IMR-90 (cell line): ENCODE results near the gene GNAT3. TPM values are rescaled to one million over a fixed set of nuclear protein-coding genes. Genes with fewer than 3 reads are reported as not detected.

Experiments
- ATAC-seq: fragments of 200-7000 bp; cut with Tn5 transposase; 2 replicates; pipeline ENCODE4 v1.9.1; 2020; ENCODE audit warnings: low read depth, mild to moderate bottlenecking, moderate library complexity
- BruUV-seq: library from RNA; stranded (reverse); fragments of 400-500 nt; replicated peaks from 2 replicates; lab custom pipeline; 2021; lab: Mats Ljungman, UMichigan
- CTCF ChIA-PET: fragments of 300-600 bp; formaldehyde crosslinking; extraction: SDS; loops from one replicate; lab custom pipeline; 2021; ENCODE audit warnings: antibody characterized with exemption; lab: Yijun Ruan, JAX
- POLR2A ChIA-PET: fragments of 300-600 bp; sonication (Branson Sonifier 250); formaldehyde crosslinking; loops from one replicate; lab custom pipeline; 2022; ENCODE audit warnings: antibody characterized with exemption; ENCODE audit not compliant: unreplicated experiment; lab: Charles Lee
- DNase-seq: peaks from one replicate; pipeline ENCODE4 v3.0.0; 2013
- H2AFZ ChIP-seq: replicated peaks from 2 replicates; pipeline ENCODE3; 2013; ENCODE audit warnings: low read length, mild to moderate bottlenecking; ENCODE audit not compliant: poor library complexity
- H2AK5ac ChIP-seq: 2 replicates; pipeline ENCODE4 v1.6.1; 2013; ENCODE audit warnings: low read depth, low read length, inconsistent platforms
- H2AK9ac ChIP-seq: replicated peaks from 2 replicates; pipeline ENCODE3; 2013; ENCODE audit warnings: mild to moderate bottlenecking, low read depth, low read length, moderate library complexity; ENCODE audit not compliant: poor library complexity
- H2BK120ac ChIP-seq: 2 replicates; pipeline ENCODE4 v1.6.1; 2013; ENCODE audit warnings: low read depth, low read length, inconsistent platforms
- H2BK15ac ChIP-seq: 3 replicates; pipeline ENCODE4 v1.6.1; 2013; ENCODE audit warnings: low read depth, low read length, inconsistent platforms
- H2BK20ac ChIP-seq: 2 replicates; pipeline ENCODE4 v1.6.1; 2013; ENCODE audit warnings: low read depth, mild to moderate bottlenecking, inconsistent platforms, low read length, moderate library complexity
- H2BK5ac ChIP-seq: 2 replicates; pipeline ENCODE4 v1.6.1; 2013; ENCODE audit warnings: mild to moderate bottlenecking, low read depth, low read length, inconsistent platforms; ENCODE audit not compliant: poor library complexity, severe bottlenecking
- H3K14ac ChIP-seq: replicated peaks from 2 replicates; pipeline ENCODE4 v1.6.1; 2013; ENCODE audit warnings: low read depth, low read length, inconsistent platforms
- H3K18ac ChIP-seq: 2 replicates; pipeline ENCODE4 v1.6.1; 2013; ENCODE audit warnings: low read depth, low read length, control low read depth
- H3K23ac ChIP-seq: 2 replicates; pipeline ENCODE4 v1.6.1; 2013; ENCODE audit warnings: low read depth, low read length, inconsistent platforms
- H3K27ac ChIP-seq: 2 replicates; pipeline ENCODE4 v1.5.1; 2013; ENCODE audit warnings: mild to moderate bottlenecking, control low read depth, low read length; ENCODE audit not compliant: insufficient read depth
- H3K27me3 ChIP-seq: 2 replicates; pipeline ENCODE4 v1.6.1; 2013; ENCODE audit warnings: low read length; ENCODE audit not compliant: control insufficient read depth, insufficient read depth
- H3K36me3 ChIP-seq: 2 replicates; pipeline ENCODE4 v1.6.1; 2013; ENCODE audit warnings: low read length, mixed read lengths; ENCODE audit not compliant: control insufficient read depth, insufficient read depth
- H3K4ac ChIP-seq: 2 replicates; pipeline ENCODE4 v1.6.1; 2013; ENCODE audit warnings: low read depth, low read length, inconsistent platforms
- H3K4me1 ChIP-seq: 2 replicates; pipeline ENCODE4 v1.6.1; 2013; ENCODE audit warnings: low read length, mixed read lengths; ENCODE audit not compliant: control insufficient read depth, insufficient read depth
- H3K4me2 ChIP-seq: 2 replicates; pipeline ENCODE4 v1.6.1; 2013; ENCODE audit warnings: low read depth, mild to moderate bottlenecking, control low read depth, low read length, moderate library complexity
- H3K4me3 ChIP-seq: 2 replicates; pipeline ENCODE4 v1.5.1; 2013; ENCODE audit warnings: low read depth, mild to moderate bottlenecking, control low read depth, low read length, moderate library complexity; ENCODE audit not compliant: insufficient read depth
- H3K56ac ChIP-seq: 2 replicates; pipeline ENCODE4 v1.6.1; 2013; ENCODE audit warnings: low read length, inconsistent platforms; ENCODE audit not compliant: insufficient read depth; ENCODE audit errors: extremely low read depth
- H3K79me1 ChIP-seq, 2 experiments: 2 replicates each; pipeline ENCODE4 v1.6.1; 2013; ENCODE audit warnings: low read length in 2 of 2, inconsistent platforms in 1 of 2, low read depth in 1 of 2
- H3K9ac ChIP-seq: 2 replicates; pipeline ENCODE4 v1.6.1; 2013; ENCODE audit warnings: low read depth, low read length, control low read depth
- H3K9me1 ChIP-seq: 2 replicates; pipeline ENCODE4 v1.6.1; 2013; ENCODE audit warnings: low read length, inconsistent platforms; ENCODE audit not compliant: insufficient read depth
- H3K9me3 ChIP-seq: 2 replicates; pipeline ENCODE4 v1.6.1; 2013; ENCODE audit warnings: low read length; ENCODE audit not compliant: control insufficient read depth, insufficient read depth
- H4K20me1 ChIP-seq: 2 replicates; pipeline ENCODE4 v1.6.1; 2013; ENCODE audit warnings: low read length, inconsistent platforms; ENCODE audit not compliant: insufficient read depth
- H4K5ac ChIP-seq: 2 replicates; pipeline ENCODE4 v1.6.1; 2013; ENCODE audit warnings: mild to moderate bottlenecking, low read depth, low read length, control low read depth
- H4K8ac ChIP-seq, 2 experiments: 2 replicates each; pipeline ENCODE4 v1.6.1; 2013; ENCODE audit warnings: low read depth in 2 of 2, low read length in 2 of 2, control low read depth in 1 of 2, inconsistent platforms in 1 of 2
- H4K91ac ChIP-seq: 2 replicates; pipeline ENCODE4 v1.6.1; 2013; ENCODE audit warnings: low read depth, low read length, inconsistent platforms; ENCODE audit not compliant: insufficient read depth
- FOS ChIP-seq: fragments of 150-350 bp; IDR thresholded peaks from 2 replicates; pipeline ENCODE4 v1.6.1; 2016; ENCODE audit warnings: low read depth, low read length
- MAFK ChIP-seq: IDR thresholded peaks from 2 replicates; pipeline ENCODE4 v1.6.1; 2012; ENCODE audit warnings: low read depth, low read length, improper control_type of control experiment
- RFX5 ChIP-seq: IDR thresholded peaks from 2 replicates; pipeline ENCODE4 v1.8.0; 2012; ENCODE audit warnings: low read depth, mild to moderate bottlenecking, low read length, moderate library complexity
- WGBS, 2 experiments: methylation state at CpG; one replicate each; pipeline versions ENCODE4 v1.1.5 to v1.1.7; 2013; ENCODE audit warnings: missing lambda C conversion rate in 2 of 2; ENCODE audit not compliant: insufficient read length in 1 of 2; ENCODE audit errors: extremely low coverage in 2 of 2; 5-methylcytosine and 5-hydroxymethylcytosine counted together
- dilution Hi-C: fragments of 300-500 bp; cut with HindIII; formaldehyde crosslinking; loops from one replicate; pipeline ENCODE4 v1.14.3; 2018; ENCODE audit warnings: low sequenced_read_pairs; ENCODE audit not compliant: unreplicated experiment
- in situ Hi-C: fragments of 300-500 bp; cut with MboI; formaldehyde crosslinking; loops from 3 replicates; pipeline ENCODE4 v1.14.3; 2019; ENCODE audit warnings: low sequenced_read_pairs, inconsistent platforms, mixed read lengths
- intact Hi-C: fragments of 100-400 bp; cut with micrococcal nuclease; formaldehyde crosslinking; loops from 2 replicates; pipeline ENCODE4 v1.10.0; 2022
- polyA plus RNA-seq, 3 experiments: library from polyadenylated mRNA; depleted of rRNA; stranded (reverse); fragments of >200 nt; gene quantifications; 2 replicates each; pipeline ENCODE4 v1.2.3, GENCODE V29; 2012; ENCODE audit warnings: low replicate concordance in 1 of 3
- total RNA-seq: library from RNA; depleted of rRNA; stranded (reverse); fragments of >200 nt; gene quantifications from 2 replicates; pipeline ENCODE4 v1.2.3, GENCODE V29; 2012

Gene GNAT3
- total and polyA plus RNA-seq, 2 of the 4 experiments (the other 2 are of a cell fraction), result not detected

DNA sequence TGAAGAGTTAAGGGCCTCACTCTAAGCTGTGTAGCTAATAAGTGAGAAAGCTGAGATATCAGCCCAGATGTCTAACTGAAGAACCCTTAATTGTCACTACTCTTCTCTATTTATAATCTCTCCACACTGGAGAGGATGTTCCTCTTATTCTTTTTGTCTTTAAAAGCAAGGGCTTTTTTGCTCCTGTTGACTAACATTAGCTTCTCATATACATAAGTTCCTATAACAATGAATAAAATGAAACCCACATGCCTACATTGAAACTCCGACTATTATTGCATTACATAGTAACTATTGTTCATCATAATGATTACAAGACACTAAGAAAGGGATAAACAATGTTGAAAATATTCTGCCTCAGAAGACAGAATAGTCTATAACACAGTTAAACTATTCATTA, 67.1 kb downstream of the GNAT3 start:
- H3K14ac ChIP-seq, result no peak overlapping the region
- H3K56ac ChIP-seq, result no peak overlapping the region
- H3K9ac ChIP-seq, result no peak overlapping the region
- no peaks in the 10 kb centered on the region for H3K27me3 ChIP-seq
- CTCF ChIA-PET, result interaction anchor here (1.8 kb wide), 1 partner anchor 17 kb away, joined by 5 read pairs; no protein-coding TSS in a partner anchor
- H3K4me1 ChIP-seq, result peaks cover 4% of the 10 kb centered on the region; the same call in 1 of the 2 replicates
- no peak overlapping the region for H2BK15ac ChIP-seq
- no TSS peak for BruUV-seq
- H2AK5ac ChIP-seq, result no peak overlapping the region
- intact Hi-C loops (no loop called here), in situ Hi-C loops (loop anchor here (25.0 kb wide), 1 partner anchor 1017 kb away; no protein-coding TSS in a partner anchor), dilution Hi-C loops (no loop called here)
- no peak overlapping the region for H3K4me2 ChIP-seq
- no peak overlapping the region for H4K8ac ChIP-seq
- H3K4ac ChIP-seq, result no peak overlapping the region
- no peaks in the 10 kb centered on the region for H4K20me1 ChIP-seq
- POLR2A ChIA-PET, result no interaction called here
- H3K18ac ChIP-seq, result no peak overlapping the region
- TF ChIP-seq RFX5 (no peak), FOS (no peak), MAFK (no peak)
- H3K9me1 ChIP-seq, result no peaks in the 10 kb centered on the region
- ATAC-seq (no peak), DNase-seq (no peak)
- no peak overlapping the region for H2BK20ac ChIP-seq
- H2AFZ ChIP-seq, result no peak overlapping the region
- no peak overlapping the region for H3K4me3 ChIP-seq
- no peak overlapping the region for H3K27ac ChIP-seq
- H3K79me1 ChIP-seq, result no peaks in the 10 kb centered on the region
- WGBS, 2 experiments, result no CpG with 5 or more reads among the region's 1 CpG
- no peak overlapping the region for H2BK120ac ChIP-seq
- H4K91ac ChIP-seq, result no peak overlapping the region
- H3K9me3 ChIP-seq, result no peaks in the 10 kb centered on the region
- no peak overlapping the region for H2BK5ac ChIP-seq
- no peak overlapping the region for H2AK9ac ChIP-seq
- no peak overlapping the region for H3K23ac ChIP-seq
- H4K5ac ChIP-seq, result no peak overlapping the region
- H3K36me3 ChIP-seq, result no peaks in the 10 kb centered on the region
